ENCODE results near the gene UACA. TPM values are rescaled to one million over a fixed set of nuclear protein-coding genes. Genes with fewer than 3 reads are reported as not detected.
A peak's percentile ranks its signal among the peaks of the same experiment; 100 is the strongest.

The UACA gene
- total RNA-seq, 1 donor from 2014 or later: 46.2 TPM

GRCh38 chr15:70729164-70729563, 34.2 kb downstream of the UACA start:
- Mint-ChIP-seq H3K4me3 (ENCODE audit: low read depth) (no peak overlapping the region), H3K9me3 (ENCODE audit: low read depth) (no peaks in the 10 kb centered on the region), H3K27ac (no peak overlapping the region), H3K36me3 (ENCODE audit: insufficient read depth) (no peaks in the 10 kb centered on the region), H3K27me3 (no peaks in the 10 kb centered on the region), H3K4me1 (ENCODE audit: low read depth) (no peaks in the 10 kb centered on the region)
- TF ChIP-seq CTCF (IDR thresholded peaks at IDR 0.05; ENCODE audit: unreplicated experiment): no peak
- no peak for DNase-seq (ENCODE audit: low spot score, unreplicated experiment)

- H3K27ac Mint-ChIP-seq: no peak overlapping the region
- TF ChIP-seq CTCF (IDR thresholded peaks at IDR 0.05; ENCODE audit: unreplicated experiment): no peak
- DNase-seq (ENCODE audit: low spot score, unreplicated experiment): no peak
- no peaks in the 10 kb centered on the region for H3K27me3 Mint-ChIP-seq
- H3K4me1 Mint-ChIP-seq (ENCODE audit: low read depth): peaks cover 2% of the 10 kb centered on the region
- no peak overlapping the region for H3K4me3 Mint-ChIP-seq (ENCODE audit: low read depth)
- no peaks in the 10 kb centered on the region for H3K36me3 Mint-ChIP-seq (ENCODE audit: insufficient read depth)
- no peaks in the 10 kb centered on the region for H3K9me3 Mint-ChIP-seq (ENCODE audit: low read depth)
Measured at GRCh38 chr15:70726753-70727152, 36.6 kb downstream of the UACA start.

GRCh38 chr15:70723927-70724326, 39.4 kb downstream of the UACA start:
- no peak for TF ChIP-seq CTCF (IDR thresholded peaks at IDR 0.05; ENCODE audit: unreplicated experiment)
- Mint-ChIP-seq H3K9me3 (ENCODE audit: low read depth) (no peaks in the 10 kb centered on the region), H3K27me3 (no peaks in the 10 kb centered on the region), H3K27ac (no peak overlapping the region), H3K36me3 (ENCODE audit: insufficient read depth) (no peaks in the 10 kb centered on the region), H3K4me3 (ENCODE audit: low read depth) (no peak overlapping the region), H3K4me1 (ENCODE audit: low read depth) (peaks cover 15% of the 10 kb centered on the region)
- no peak for DNase-seq (ENCODE audit: low spot score, unreplicated experiment)

DNA sequence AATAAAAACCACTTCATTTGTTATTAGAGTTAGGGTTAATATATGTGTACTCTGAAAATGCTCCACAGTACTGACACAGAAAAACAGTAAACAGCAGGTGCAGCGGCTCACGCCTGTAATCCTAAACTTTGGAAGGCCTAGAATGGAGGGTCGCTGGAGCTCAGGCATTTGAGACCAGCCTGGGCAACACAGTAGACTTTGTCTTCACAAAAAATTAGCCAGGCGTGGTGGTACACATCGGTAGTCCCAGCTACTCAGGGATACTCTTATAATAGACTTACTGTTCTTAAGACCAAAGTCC, 40.3 kb downstream of the UACA start:
- Mint-ChIP-seq H3K27ac (no peak overlapping the region), H3K9me3 (ENCODE audit: low read depth) (no peaks in the 10 kb centered on the region)

GRCh38 chr15:70722266-70723121, 40.9 kb downstream of the UACA start:
- DNase-seq (ENCODE audit: low spot score, unreplicated experiment): no peak
- Mint-ChIP-seq H3K9me3 (ENCODE audit: low read depth) (no peaks in the 10 kb centered on the region), H3K27ac (no peak overlapping the region), H3K4me1 (ENCODE audit: low read depth) (peaks cover 15% of the 10 kb centered on the region), H3K27me3 (no peaks in the 10 kb centered on the region), H3K36me3 (ENCODE audit: insufficient read depth) (no peaks in the 10 kb centered on the region), H3K4me3 (ENCODE audit: low read depth) (no peak overlapping the region)
- peak; percentile 71 for TF ChIP-seq CTCF (IDR thresholded peaks at IDR 0.05; ENCODE audit: unreplicated experiment)

More for the DNA sequence above, 40.3 kb downstream of the UACA start:
- Mint-ChIP-seq H3K4me3 (ENCODE audit: low read depth) (no peak overlapping the region), H3K4me1 (ENCODE audit: low read depth) (peaks cover 15% of the 10 kb centered on the region), H3K36me3 (ENCODE audit: insufficient read depth) (no peaks in the 10 kb centered on the region), H3K27me3 (no peaks in the 10 kb centered on the region)
- DNase-seq (ENCODE audit: low spot score, unreplicated experiment): no peak
- no peak for TF ChIP-seq CTCF (IDR thresholded peaks at IDR 0.05; ENCODE audit: unreplicated experiment)

Measured in progenitor cell of endocrine pancreas (in vitro differentiated cells).